HFFc6 (cell line): Measurements from ENCODE around the gene PLD3. TPM values are rescaled to one million over a fixed set of nuclear protein-coding genes. Genes with fewer than 3 reads are reported as not detected.

Experiments used
- DNase-seq: peaks from one replicate; pipeline ENCODE4 v3.0.0-alpha.2; 2018
- H3K27ac Mint-ChIP-seq: 2 replicates; pipeline ENCODE4 v1.8.0; 2020; ENCODE audit warnings: mild to moderate bottlenecking, mixed read lengths
- H3K27me3 Mint-ChIP-seq: 2 replicates; pipeline ENCODE4 v1.8.0; 2021; ENCODE audit warnings: mild to moderate bottlenecking, moderate library complexity, mixed read lengths; ENCODE audit not compliant: insufficient read depth
- H3K36me3 Mint-ChIP-seq: 2 replicates; pipeline ENCODE4 v1.8.0; 2021; ENCODE audit warnings: low read depth, mixed read lengths
- H3K4me1 Mint-ChIP-seq: 2 replicates; pipeline ENCODE4 v1.8.0; 2020; ENCODE audit warnings: low read depth, mixed read lengths
- H3K4me3 Mint-ChIP-seq: 2 replicates; pipeline ENCODE4 v1.8.0; 2020; ENCODE audit warnings: mild to moderate bottlenecking, moderate library complexity, mixed read lengths
- H3K9me3 Mint-ChIP-seq: 2 replicates; pipeline ENCODE4 v1.8.0; 2020; ENCODE audit warnings: mild to moderate bottlenecking, mixed read lengths
- total RNA-seq, 6 experiments: library from RNA; stranded (reverse); fragmentation: NEBNext Ultra II Directional; extraction: Animal tissue kit (Norgen Biotek cat#: 25700); gene quantifications; 2 replicates in 1 of 6; 3 replicates in 5 of 6; pipeline ENCODE4 v1.2.3, GENCODE V29; 2021
- TF ChIP-seq, protein P1 (sequence below): fragments of 200-600 bp; sonication (generic); IDR thresholded peaks from 2 replicates; pipeline ENCODE4 v1.5.0; 2021; ENCODE audit warnings: antibody characterized with exemption, mild to moderate bottlenecking

Gene PLD3
- total RNA-seq, 6 experiments from 2014 or later, result 141 to 211 (median 152) TPM

DNA sequence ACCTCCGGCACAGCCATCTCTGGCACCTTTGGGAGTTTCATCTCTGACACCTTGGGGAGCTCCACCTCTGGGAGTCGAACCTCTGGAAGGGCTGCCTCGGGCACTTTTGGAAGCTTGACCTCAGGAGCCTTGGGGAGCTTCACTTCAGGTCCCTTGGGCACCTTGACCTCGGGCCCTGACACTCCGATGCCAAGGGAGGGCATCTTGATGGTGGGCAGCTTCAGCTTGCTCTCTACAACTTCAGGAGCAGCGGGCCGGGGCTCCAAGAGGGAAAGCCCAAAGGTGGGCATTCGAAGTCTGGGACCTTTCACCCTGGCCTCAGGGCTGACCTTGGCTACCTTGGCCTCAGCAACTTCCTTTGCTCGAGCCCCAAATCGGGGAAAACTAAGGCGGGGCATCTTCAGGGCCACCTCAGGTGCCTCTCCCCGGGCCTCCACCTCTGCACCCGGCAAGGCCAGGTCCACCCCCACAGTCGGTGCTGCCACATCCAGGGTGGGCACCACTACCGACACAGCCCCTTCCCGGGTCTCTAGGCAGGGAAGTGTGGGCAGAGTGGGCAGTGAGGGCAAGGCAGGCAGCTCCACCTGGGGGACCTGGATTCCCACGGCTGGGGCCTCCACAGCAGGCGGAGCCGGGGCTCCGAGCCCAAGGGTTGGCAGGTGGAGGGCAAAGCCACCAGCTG is 48.5 kb downstream of the PLD3 start:
- TF ChIP-seq, protein P1, sequence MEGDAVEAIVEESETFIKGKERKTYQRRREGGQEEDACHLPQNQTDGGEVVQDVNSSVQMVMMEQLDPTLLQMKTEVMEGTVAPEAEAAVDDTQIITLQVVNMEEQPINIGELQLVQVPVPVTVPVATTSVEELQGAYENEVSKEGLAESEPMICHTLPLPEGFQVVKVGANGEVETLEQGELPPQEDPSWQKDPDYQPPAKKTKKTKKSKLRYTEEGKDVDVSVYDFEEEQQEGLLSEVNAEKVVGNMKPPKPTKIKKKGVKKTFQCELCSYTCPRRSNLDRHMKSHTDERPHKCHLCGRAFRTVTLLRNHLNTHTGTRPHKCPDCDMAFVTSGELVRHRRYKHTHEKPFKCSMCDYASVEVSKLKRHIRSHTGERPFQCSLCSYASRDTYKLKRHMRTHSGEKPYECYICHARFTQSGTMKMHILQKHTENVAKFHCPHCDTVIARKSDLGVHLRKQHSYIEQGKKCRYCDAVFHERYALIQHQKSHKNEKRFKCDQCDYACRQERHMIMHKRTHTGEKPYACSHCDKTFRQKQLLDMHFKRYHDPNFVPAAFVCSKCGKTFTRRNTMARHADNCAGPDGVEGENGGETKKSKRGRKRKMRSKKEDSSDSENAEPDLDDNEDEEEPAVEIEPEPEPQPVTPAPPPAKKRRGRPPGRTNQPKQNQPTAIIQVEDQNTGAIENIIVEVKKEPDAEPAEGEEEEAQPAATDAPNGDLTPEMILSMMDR, result no peak
- DNase-seq, result no peak
- Mint-ChIP-seq H3K36me3 (no peaks in the 10 kb centered on the region), H3K4me3 (no peak overlapping the region), H3K9me3 (no peaks in the 10 kb centered on the region), H3K4me1 (peaks cover 6% of the 10 kb centered on the region; the same call in 1 of the 2 replicates), H3K27me3 (peaks cover 9% of the 10 kb centered on the region), H3K27ac (no peak overlapping the region)

DNA sequence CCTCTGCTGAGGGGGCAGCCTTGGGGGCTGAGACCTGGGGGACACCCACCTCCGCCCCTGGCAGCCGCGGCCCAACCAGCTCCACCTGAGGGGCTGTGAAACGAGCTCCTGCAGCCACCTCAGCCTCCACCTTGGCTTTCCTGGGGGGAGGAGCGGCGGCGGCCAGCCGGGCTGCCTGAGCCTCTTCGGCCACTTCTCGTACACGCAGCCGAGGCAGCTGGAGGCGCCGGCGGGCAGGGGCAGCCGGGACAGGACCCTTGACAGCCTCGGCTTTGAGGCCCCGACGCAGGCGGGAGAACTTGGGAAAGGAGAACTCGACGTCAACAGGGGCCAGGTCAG is 49.0 kb downstream of the PLD3 start:
- H3K36me3 Mint-ChIP-seq, result no peaks in the 10 kb centered on the region
- no peaks in the 10 kb centered on the region for H3K9me3 Mint-ChIP-seq
- no peak overlapping the region for H3K27ac Mint-ChIP-seq
- DNase-seq, result no peak
- no peak overlapping the region for H3K4me3 Mint-ChIP-seq
- peaks cover 6% of the 10 kb centered on the region; the same call in 1 of the 2 replicates for H3K4me1 Mint-ChIP-seq
- TF ChIP-seq, protein P1, result no peak
- H3K27me3 Mint-ChIP-seq, result peaks cover 9% of the 10 kb centered on the region

DNA sequence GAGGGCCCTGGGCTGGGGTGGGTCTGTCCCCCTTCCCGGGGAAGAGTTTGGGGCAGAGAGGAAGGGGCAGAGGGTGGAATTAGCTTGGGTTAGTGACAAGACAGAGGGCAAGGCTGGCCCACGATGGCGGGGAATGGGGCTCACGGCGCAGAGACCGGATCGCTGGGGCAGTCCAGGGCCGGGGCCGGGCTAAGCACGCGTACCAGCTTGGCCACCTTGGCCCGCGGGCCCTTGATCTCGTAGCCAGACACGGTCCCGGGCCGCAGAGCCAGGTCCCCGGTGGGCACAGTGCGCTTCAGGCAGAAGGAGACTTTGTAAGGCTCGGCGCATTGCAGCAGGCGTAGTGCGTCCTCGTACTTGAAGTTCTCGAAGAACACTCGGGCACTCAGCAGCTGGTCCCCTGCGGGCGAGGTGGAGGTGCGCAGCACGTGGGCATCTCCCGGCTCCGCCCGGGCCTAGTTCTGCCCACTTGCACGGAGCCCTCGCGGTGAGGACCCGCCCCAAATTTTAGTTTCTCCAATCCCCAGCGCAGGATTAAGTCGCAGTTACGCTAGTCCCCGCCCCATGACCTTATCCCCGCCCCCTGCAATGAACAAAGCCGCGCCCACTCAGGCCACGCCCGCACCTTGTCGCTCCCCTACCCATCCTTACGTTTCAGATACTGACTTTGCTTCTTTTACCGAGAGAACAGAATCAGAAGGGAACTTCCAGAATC is 50.1 kb downstream of the PLD3 start:
- no peak overlapping the region for H3K4me3 Mint-ChIP-seq
- peaks cover 13% of the 10 kb centered on the region for H3K4me1 Mint-ChIP-seq

DNA sequence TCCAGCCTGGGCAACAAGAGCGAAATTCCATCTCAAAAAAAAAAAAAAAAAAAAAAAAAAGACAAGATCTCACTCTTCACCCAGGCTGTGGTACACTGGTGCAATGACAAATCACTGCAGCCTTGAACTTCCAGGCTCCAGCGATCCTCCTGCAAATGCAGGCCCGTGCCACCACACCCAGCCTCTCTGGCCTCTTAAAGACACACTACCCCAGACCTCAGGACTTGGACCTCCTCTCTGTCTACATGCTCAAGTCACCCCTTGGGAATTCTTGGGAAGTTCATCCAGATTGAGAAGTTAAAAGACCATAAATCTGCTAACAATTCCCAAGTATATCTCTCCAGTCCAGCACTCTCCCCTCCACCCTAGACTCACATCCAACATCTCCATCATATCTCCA is 52.1 kb downstream of the PLD3 start:
- TF ChIP-seq, protein P1, result no peak
- no peak overlapping the region for H3K4me3 Mint-ChIP-seq
- DNase-seq, result no peak
- H3K4me1 Mint-ChIP-seq, result peaks cover 13% of the 10 kb centered on the region
- H3K27me3 Mint-ChIP-seq, result peaks cover 8% of the 10 kb centered on the region
- no peaks in the 10 kb centered on the region for H3K9me3 Mint-ChIP-seq
- no peak overlapping the region for H3K27ac Mint-ChIP-seq
- no peaks in the 10 kb centered on the region for H3K36me3 Mint-ChIP-seq

More for the DNA sequence above, 50.1 kb downstream of the PLD3 start:
- H3K9me3 Mint-ChIP-seq, result no peaks in the 10 kb centered on the region
- H3K36me3 Mint-ChIP-seq, result no peaks in the 10 kb centered on the region
- H3K27me3 Mint-ChIP-seq, result peaks cover 9% of the 10 kb centered on the region
- H3K27ac Mint-ChIP-seq, result no peak overlapping the region
- TF ChIP-seq, protein P1, result no peak
- no peak for DNase-seq

DNA sequence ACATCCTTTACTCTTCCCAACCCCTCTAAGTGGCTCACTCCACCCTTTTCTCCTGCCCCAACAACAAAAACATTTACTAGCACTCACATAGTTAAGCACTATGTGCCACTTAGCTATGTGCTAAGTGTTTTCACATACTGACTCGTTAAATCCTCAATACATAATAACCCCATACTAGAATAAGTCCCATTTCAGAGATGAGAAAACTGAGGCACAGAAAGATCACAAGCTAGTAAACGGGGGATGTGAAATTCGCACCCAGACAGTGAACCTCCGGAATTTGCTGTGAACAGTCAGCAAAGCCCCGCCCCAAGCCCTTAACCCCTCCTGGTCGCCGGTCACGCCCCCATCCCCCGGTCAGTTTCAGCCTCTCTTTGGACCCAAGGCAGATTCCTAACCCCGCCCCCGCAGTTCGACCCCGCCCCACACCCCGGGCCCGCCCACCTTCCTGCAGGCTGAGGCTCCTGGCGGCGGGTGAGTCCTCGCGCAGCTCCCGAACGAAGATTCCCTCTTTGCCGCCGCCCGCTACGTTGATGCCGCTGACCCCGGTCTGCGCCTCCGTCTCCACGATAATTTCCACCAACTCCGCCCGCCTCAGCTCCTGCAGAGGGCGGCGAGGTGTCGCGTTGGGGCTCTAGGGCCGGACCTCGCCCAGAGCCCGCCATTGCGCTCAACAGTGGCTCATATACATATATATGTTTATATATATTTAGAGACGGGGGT is 54.9 kb downstream of the PLD3 start:
- TF ChIP-seq, protein P1, result 0 out of 2 replicates have a peak, but pooled peaks have one; percentile 19
- Mint-ChIP-seq H3K27ac (peak overlapping the region; percentile 80), H3K36me3 (no peaks in the 10 kb centered on the region), H3K4me3 (peak overlapping the region; percentile 89), H3K4me1 (peaks cover 13% of the 10 kb centered on the region), H3K27me3 (peaks cover 2% of the 10 kb centered on the region), H3K9me3 (no peaks in the 10 kb centered on the region)
- DNase-seq, result peak; percentile 78
